ENCODE measurements around the gene HOXC9.

- TF ChIP-seq CTCF (IDR thresholded peaks at IDR 0.05) = no peak
- TF ChIP-seq POLR2AphosphoS5 (IDR thresholded peaks at IDR 0.05) = no peak
Observed at GRCh38 chr12:54012631-54013409, 12.9 kb downstream of the HOXC9 start.

Data from upper lobe of left lung (tissue), 4 donors.